Measurements from ENCODE around the gene LNPEP. TPM values are rescaled to one million over a fixed set of nuclear protein-coding genes. Genes with fewer than 3 reads are reported as not detected.

Gene LNPEP
- total RNA-seq, 1 donor from 2014 or later: 19.6 TPM

- H3K9me3 Mint-ChIP-seq: no peaks in the 10 kb centered on the region
- H3K4me1 Mint-ChIP-seq: no peaks in the 10 kb centered on the region
- Histone ChIP-seq H3K9ac (no peak overlapping the region), H3K4me1 (no peaks in the 10 kb centered on the region), H3K36me3 (no peaks in the 10 kb centered on the region), H3K79me2 (ENCODE audit: low read depth) (no peaks in the 10 kb centered on the region), H3F3A (ENCODE audit: low read depth) (no peaks in the 10 kb centered on the region), H2AFZ (replicated peaks) (no peak overlapping the region), H3K4me2 (no peak overlapping the region), H3K27ac (no peak overlapping the region), H3K4me3 (no peak overlapping the region), H4K20me1 (ENCODE audit: low read depth) (no peaks in the 10 kb centered on the region), H3K9me3 (ENCODE audit: low read depth) (no peaks in the 10 kb centered on the region), H3K27me3 (no peaks in the 10 kb centered on the region)
- DNase-seq (ENCODE audit: low spot score): no peak
- H3K4me3 Mint-ChIP-seq: no peak overlapping the region
- peaks cover 14% of the 10 kb centered on the region for H3K36me3 Mint-ChIP-seq
- H3K27me3 Mint-ChIP-seq (ENCODE audit: insufficient read depth, low read depth): no peaks in the 10 kb centered on the region
- no peak overlapping the region for H3K27ac Mint-ChIP-seq
- TF ChIP-seq EZH2 (IDR thresholded peaks at IDR 0.05): no peak
- TF ChIP-seq CTCF (IDR thresholded peaks at IDR 0.05): no peak
- no peak for TF ChIP-seq EZH2phosphoT487 (IDR thresholded peaks at IDR 0.05)
Observed at GRCh38 chr5:96994493-96994892, 58.6 kb downstream of the LNPEP start.

- Histone ChIP-seq H3K9me3 (ENCODE audit: low read depth) (no peaks in the 10 kb centered on the region), H3K4me1 (no peaks in the 10 kb centered on the region), H3K9ac (no peak overlapping the region), H3F3A (ENCODE audit: low read depth) (no peaks in the 10 kb centered on the region), H3K36me3 (no peaks in the 10 kb centered on the region), H3K27me3 (no peaks in the 10 kb centered on the region), H3K79me2 (ENCODE audit: low read depth) (no peaks in the 10 kb centered on the region), H4K20me1 (ENCODE audit: low read depth) (no peaks in the 10 kb centered on the region), H3K4me2 (no peak overlapping the region), H2AFZ (replicated peaks) (no peak overlapping the region), H3K4me3 (no peak overlapping the region), H3K27ac (no peak overlapping the region)
- no peak overlapping the region for H3K27ac Mint-ChIP-seq
- no peaks in the 10 kb centered on the region for H3K27me3 Mint-ChIP-seq (ENCODE audit: insufficient read depth, low read depth)
- no peak for DNase-seq (ENCODE audit: low spot score)
- TF ChIP-seq EZH2phosphoT487 (IDR thresholded peaks at IDR 0.05) (no peak), CTCF (IDR thresholded peaks at IDR 0.05) (no peak), EZH2 (IDR thresholded peaks at IDR 0.05) (no peak)
- H3K4me3 Mint-ChIP-seq: no peak overlapping the region
- H3K4me1 Mint-ChIP-seq: no peaks in the 10 kb centered on the region
- H3K36me3 Mint-ChIP-seq: peaks cover 11% of the 10 kb centered on the region
- H3K9me3 Mint-ChIP-seq: no peaks in the 10 kb centered on the region
Observed at GRCh38 chr5:96995419-96995818, 59.5 kb downstream of the LNPEP start.

- DNase-seq (ENCODE audit: low spot score): peak; percentile 73
- H3K27ac ChIP-seq: no peak overlapping the region
- H2AFZ ChIP-seq (replicated peaks): no peak overlapping the region
Observed at GRCh38 chr5:96997265-96997859, 61.5 kb downstream of the LNPEP start.

More at GRCh38 chr5:96997265-96997859, 61.5 kb downstream of the LNPEP start:
- Mint-ChIP-seq H3K4me3 (no peak overlapping the region), H3K4me1 (no peaks in the 10 kb centered on the region), H3K36me3 (no peaks in the 10 kb centered on the region), H3K27ac (no peak overlapping the region), H3K27me3 (ENCODE audit: insufficient read depth, low read depth) (no peaks in the 10 kb centered on the region), H3K9me3 (no peaks in the 10 kb centered on the region)
- H3K9ac ChIP-seq: no peak overlapping the region
- no peak overlapping the region for H3K4me2 ChIP-seq
- H3K27me3 ChIP-seq: no peaks in the 10 kb centered on the region
- H3K4me1 ChIP-seq: no peaks in the 10 kb centered on the region
- H3K79me2 ChIP-seq (ENCODE audit: low read depth): no peaks in the 10 kb centered on the region
- H3K9me3 ChIP-seq (ENCODE audit: low read depth): no peaks in the 10 kb centered on the region
- no peak overlapping the region for H3K4me3 ChIP-seq
- no peaks in the 10 kb centered on the region for H4K20me1 ChIP-seq (ENCODE audit: low read depth)
- H3F3A ChIP-seq (ENCODE audit: low read depth): no peaks in the 10 kb centered on the region
- no peaks in the 10 kb centered on the region for H3K36me3 ChIP-seq
- TF ChIP-seq EZH2 (IDR thresholded peaks at IDR 0.05) (no peak), CTCF (IDR thresholded peaks at IDR 0.05) (peak; percentile 70)

Measured in neural progenitor cell (in vitro differentiated cells).